K562 treated with DMSO at 1 percent for 12 hours (cell line): ENCODE measurements around the gene EID1. TPM values are rescaled to one million over a fixed set of nuclear protein-coding genes. Genes with fewer than 3 reads are reported as not detected.

Experiments used
- total RNA-seq: library from RNA; unstranded; fragments of 300-600 nt; gene quantifications from 2 replicates; pipeline ENCODE4 v1.2.3, GENCODE V29; 2022; ENCODE audit not compliant: insufficient read depth

The EID1 gene, protein sequence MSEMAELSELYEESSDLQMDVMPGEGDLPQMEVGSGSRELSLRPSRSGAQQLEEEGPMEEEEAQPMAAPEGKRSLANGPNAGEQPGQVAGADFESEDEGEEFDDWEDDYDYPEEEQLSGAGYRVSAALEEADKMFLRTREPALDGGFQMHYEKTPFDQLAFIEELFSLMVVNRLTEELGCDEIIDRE
- total RNA-seq = 52.8 and 95.2 TPM in 2 replicates

DNA sequence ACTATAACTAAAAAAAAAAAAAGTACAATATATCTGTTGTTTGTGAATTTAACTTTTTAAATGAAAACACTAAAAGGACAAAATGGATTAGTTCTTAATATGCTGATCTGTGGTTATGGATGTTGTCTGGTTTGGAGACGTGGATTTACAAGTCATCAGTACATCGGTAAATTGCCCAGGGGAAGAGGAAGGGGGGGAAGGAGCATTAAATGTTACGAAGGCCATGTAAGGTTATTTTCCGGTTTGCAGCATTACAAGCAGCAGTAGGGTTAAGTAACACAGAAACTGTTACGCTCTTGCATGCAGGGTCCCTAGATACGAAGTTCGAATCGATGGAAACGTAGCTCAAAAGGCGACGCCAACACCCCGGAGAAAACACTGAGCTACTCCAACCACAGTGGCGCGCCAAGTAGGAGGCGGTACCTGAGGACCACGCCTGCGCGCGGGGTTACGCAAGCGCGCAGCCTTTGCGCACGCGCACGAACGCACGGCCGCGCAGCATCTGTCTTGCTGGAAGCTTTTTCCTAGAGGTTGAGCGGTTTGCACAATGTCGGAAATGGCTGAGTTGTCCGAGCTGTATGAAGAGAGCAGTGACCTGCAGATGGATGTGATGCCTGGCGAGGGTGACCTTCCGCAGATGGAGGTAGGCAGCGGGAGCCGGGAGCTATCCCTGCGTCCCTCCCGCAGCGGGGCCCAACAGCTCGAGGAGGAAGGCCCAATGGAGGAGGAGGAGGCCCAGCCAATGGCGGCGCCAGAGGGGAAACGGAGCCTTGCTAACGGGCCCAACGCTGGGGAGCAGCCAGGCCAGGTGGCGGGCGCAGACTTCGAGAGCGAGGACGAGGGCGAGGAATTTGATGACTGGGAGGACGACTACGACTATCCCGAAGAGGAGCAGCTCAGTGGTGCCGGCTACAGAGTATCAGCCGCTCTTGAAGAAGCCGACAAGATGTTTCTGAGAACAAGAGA is at the start of gene EID1:
Gene EID1, plus strand, starts transcription at position 505 of the 966 bp plus-strand sequence. Its CDS starts 43 bp downstream, at position 548.

Other genes starting within 250 kb of the EID1 start
- 0.44 and 0.74 TPM in 2 replicates for gene FBN1, start 232.4 kb upstream of the EID1 start, total RNA-seq
- gene CEP152, start 67.1 kb upstream of the EID1 start, total RNA-seq = 4.7 and 20.7 TPM in 2 replicates
- 0.64 and 1.6 TPM in 2 replicates for gene SHC4, start 85.8 kb downstream of the EID1 start, total RNA-seq
- gene SECISBP2L, start 168.3 kb downstream of the EID1 start, total RNA-seq = 3.0 and 9.7 TPM in 2 replicates